Measurements from ENCODE around the gene GTPBP2. TPM values are rescaled to one million over a fixed set of nuclear protein-coding genes. Genes with fewer than 3 reads are reported as not detected.

The GTPBP2 gene
- polyA plus RNA-seq, 1 of the 3 experiments (the other 2 are of a cell fraction): 83.7 TPM

- DNase-seq: no peak
- Histone ChIP-seq H3K36me3 (replicated peaks in 1 of 2; ENCODE audit: control insufficient read depth in 1 of 2, insufficient read depth in 2 of 2, low read length in 1 of 2) (peaks cover 34 to 52% of the 10 kb centered on the region in 2 experiments), H3K79me2 (ENCODE audit: insufficient read depth) (peaks cover 47% of the 10 kb centered on the region), H4K20me1 (ENCODE audit: insufficient read depth) (no peaks in the 10 kb centered on the region), H3K27me3 (ENCODE audit: insufficient read depth) (no peaks in the 10 kb centered on the region), H3K4me3 (ENCODE audit: low read depth in 2 of 2, low read length in 1 of 2) (no peak overlapping the region), H3K9ac (no peak overlapping the region), H2AFZ (ENCODE audit: low read depth) (no peak overlapping the region), H3K4me1 (ENCODE audit: control insufficient read depth in 1 of 2, insufficient read depth in 2 of 2, low read depth in 1 of 2, low read length in 1 of 2) (no peaks in the 10 kb centered on the region; a peak in 1 of 4 replicates), H3K9me2 (no peaks in the 10 kb centered on the region), H3K4me2 (no peak overlapping the region), H3K9me3 (no peaks in the 10 kb centered on the region), H3K27ac (ENCODE audit: low read depth in 2 of 2, low read length in 1 of 2) (no peak overlapping the region), H3F3A (replicated peaks; ENCODE audit: insufficient read depth) (peaks cover 13% of the 10 kb centered on the region)
- ChIA-PET CTCF (no interaction called here), POLR2A (no interaction called here)
- WGBS (ENCODE audit: low lambda C conversion rate): 100% methylated on average over 4 of the region's 4 CpGs
- TF ChIP-seq NRF1 (IDR thresholded peaks at IDR 0.05; ENCODE audit: low read depth, low read length) (no peak), SIN3A (IDR thresholded peaks at IDR 0.05; ENCODE audit: borderline replicate concordance, low read depth, low read length) (no peak), FOXM1 (IDR thresholded peaks at IDR 0.05; ENCODE audit: low read depth) (no peak)
- TF ChIP-seq, protein P1, sequence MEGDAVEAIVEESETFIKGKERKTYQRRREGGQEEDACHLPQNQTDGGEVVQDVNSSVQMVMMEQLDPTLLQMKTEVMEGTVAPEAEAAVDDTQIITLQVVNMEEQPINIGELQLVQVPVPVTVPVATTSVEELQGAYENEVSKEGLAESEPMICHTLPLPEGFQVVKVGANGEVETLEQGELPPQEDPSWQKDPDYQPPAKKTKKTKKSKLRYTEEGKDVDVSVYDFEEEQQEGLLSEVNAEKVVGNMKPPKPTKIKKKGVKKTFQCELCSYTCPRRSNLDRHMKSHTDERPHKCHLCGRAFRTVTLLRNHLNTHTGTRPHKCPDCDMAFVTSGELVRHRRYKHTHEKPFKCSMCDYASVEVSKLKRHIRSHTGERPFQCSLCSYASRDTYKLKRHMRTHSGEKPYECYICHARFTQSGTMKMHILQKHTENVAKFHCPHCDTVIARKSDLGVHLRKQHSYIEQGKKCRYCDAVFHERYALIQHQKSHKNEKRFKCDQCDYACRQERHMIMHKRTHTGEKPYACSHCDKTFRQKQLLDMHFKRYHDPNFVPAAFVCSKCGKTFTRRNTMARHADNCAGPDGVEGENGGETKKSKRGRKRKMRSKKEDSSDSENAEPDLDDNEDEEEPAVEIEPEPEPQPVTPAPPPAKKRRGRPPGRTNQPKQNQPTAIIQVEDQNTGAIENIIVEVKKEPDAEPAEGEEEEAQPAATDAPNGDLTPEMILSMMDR (IDR thresholded peaks at IDR 0.05): no peak
- TF ChIP-seq, protein P2, sequence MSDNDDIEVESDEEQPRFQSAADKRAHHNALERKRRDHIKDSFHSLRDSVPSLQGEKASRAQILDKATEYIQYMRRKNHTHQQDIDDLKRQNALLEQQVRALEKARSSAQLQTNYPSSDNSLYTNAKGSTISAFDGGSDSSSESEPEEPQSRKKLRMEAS (IDR thresholded peaks at IDR 0.05; ENCODE audit: low read depth): no peak
Observed at GRCh38 chr6:43572015-43572414, 57.0 kb downstream of the GTPBP2 start.

DNA sequence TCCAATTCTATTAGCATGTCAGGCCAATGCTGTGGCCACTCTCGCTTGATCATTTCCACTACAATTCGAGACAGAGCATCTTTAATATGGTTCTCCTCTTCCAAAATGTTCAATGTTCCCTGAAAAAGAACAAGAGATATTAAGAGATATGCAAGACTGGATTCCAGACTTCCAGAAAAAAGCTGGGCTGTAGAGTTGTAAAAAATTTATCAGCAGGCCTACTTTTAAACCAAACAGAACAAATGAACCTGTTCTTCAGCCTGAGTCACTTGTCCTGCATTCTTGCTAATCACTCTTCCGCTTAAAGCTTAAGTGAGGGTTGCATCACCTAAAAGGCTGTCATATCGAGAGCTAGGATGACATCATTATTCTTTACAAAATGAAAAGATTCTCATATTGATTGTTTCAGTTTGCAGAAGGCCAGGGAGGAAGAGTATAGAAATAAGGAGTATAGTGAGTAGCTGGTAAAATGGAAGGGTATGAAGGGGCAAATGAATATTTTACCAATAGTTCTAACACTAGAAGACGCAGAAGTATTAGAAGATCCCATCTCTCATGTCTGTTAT, 58.1 kb downstream of the GTPBP2 start:
- CTCF ChIA-PET: interaction anchor here (0.6 to 1.3 kb wide), 3 partner anchors 61 to 588 kb away, joined by 3 read pairs; partner anchors contain the start of gene CAPN11
- POLR2A ChIA-PET: interaction anchor here (0.6 kb wide), 1 partner anchor 11 kb away, joined by 3 read pairs; no protein-coding TSS in a partner anchor
- Histone ChIP-seq H3K4me1 (ENCODE audit: control insufficient read depth in 1 of 2, insufficient read depth in 2 of 2, low read depth in 1 of 2, low read length in 1 of 2) (no peaks in the 10 kb centered on the region; a peak in 1 of 4 replicates), H3K27me3 (ENCODE audit: insufficient read depth) (no peaks in the 10 kb centered on the region), H3K4me3 (ENCODE audit: low read depth in 2 of 2, low read length in 1 of 2) (no peak overlapping the region), H2AFZ (ENCODE audit: low read depth) (no peak overlapping the region), H3K9ac (no peak overlapping the region), H3K79me2 (ENCODE audit: insufficient read depth) (peaks cover 37% of the 10 kb centered on the region), H3F3A (replicated peaks; ENCODE audit: insufficient read depth) (peaks cover 13% of the 10 kb centered on the region), H3K4me2 (no peak overlapping the region), H4K20me1 (ENCODE audit: insufficient read depth) (no peaks in the 10 kb centered on the region), H3K9me2 (no peaks in the 10 kb centered on the region), H3K27ac (ENCODE audit: low read depth in 2 of 2, low read length in 1 of 2) (no peak overlapping the region), H3K36me3 (replicated peaks in 1 of 2; ENCODE audit: control insufficient read depth in 1 of 2, insufficient read depth in 2 of 2, low read length in 1 of 2) (peaks cover 39 to 55% of the 10 kb centered on the region in 2 experiments), H3K9me3 (no peaks in the 10 kb centered on the region)
- no peak for DNase-seq
- TF ChIP-seq FOXJ3 (CRISPR knock-in tag; IDR thresholded peaks at IDR 0.05): no peak
- no peak for TF ChIP-seq TEAD4 (IDR thresholded peaks at IDR 0.05; ENCODE audit: borderline replicate concordance, insufficient read depth)
- no peak for TF ChIP-seq ZBTB33 (IDR thresholded peaks at IDR 0.05; ENCODE audit: borderline replicate concordance, low read depth)
- TF ChIP-seq, protein P3, sequence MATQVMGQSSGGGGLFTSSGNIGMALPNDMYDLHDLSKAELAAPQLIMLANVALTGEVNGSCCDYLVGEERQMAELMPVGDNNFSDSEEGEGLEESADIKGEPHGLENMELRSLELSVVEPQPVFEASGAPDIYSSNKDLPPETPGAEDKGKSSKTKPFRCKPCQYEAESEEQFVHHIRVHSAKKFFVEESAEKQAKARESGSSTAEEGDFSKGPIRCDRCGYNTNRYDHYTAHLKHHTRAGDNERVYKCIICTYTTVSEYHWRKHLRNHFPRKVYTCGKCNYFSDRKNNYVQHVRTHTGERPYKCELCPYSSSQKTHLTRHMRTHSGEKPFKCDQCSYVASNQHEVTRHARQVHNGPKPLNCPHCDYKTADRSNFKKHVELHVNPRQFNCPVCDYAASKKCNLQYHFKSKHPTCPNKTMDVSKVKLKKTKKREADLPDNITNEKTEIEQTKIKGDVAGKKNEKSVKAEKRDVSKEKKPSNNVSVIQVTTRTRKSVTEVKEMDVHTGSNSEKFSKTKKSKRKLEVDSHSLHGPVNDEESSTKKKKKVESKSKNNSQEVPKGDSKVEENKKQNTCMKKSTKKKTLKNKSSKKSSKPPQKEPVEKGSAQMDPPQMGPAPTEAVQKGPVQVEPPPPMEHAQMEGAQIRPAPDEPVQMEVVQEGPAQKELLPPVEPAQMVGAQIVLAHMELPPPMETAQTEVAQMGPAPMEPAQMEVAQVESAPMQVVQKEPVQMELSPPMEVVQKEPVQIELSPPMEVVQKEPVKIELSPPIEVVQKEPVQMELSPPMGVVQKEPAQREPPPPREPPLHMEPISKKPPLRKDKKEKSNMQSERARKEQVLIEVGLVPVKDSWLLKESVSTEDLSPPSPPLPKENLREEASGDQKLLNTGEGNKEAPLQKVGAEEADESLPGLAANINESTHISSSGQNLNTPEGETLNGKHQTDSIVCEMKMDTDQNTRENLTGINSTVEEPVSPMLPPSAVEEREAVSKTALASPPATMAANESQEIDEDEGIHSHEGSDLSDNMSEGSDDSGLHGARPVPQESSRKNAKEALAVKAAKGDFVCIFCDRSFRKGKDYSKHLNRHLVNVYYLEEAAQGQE (IDR thresholded peaks at IDR 0.05; ENCODE audit: low read depth, low read length): no peak
- WGBS (ENCODE audit: low lambda C conversion rate): 92% methylated on average over 5 of the region's 5 CpGs

All from SK-N-SH (cell line).